ENCODE measurements around the gene TRPM8.

Gene TRPM8

GRCh38 chr2:234032279-234032856, 115.2 kb downstream of the TRPM8 start (continued):
- TF ChIP-seq TSHZ2 (CRISPR knock-in tag; IDR thresholded peaks at IDR 0.05): no peak
- TF ChIP-seq, protein P1, sequence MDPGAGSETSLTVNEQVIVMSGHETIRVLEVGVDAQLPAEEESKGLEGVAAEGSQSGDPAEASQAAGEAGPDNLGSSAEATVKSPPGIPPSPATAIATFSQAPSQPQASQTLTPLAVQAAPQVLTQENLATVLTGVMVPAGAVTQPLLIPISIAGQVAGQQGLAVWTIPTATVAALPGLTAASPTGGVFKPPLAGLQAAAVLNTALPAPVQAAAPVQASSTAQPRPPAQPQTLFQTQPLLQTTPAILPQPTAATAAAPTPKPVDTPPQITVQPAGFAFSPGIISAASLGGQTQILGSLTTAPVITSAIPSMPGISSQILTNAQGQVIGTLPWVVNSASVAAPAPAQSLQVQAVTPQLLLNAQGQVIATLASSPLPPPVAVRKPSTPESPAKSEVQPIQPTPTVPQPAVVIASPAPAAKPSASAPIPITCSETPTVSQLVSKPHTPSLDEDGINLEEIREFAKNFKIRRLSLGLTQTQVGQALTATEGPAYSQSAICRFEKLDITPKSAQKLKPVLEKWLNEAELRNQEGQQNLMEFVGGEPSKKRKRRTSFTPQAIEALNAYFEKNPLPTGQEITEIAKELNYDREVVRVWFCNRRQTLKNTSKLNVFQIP (CRISPR knock-in tag; IDR thresholded peaks at IDR 0.05; ENCODE audit: borderline replicate concordance, low read depth): no peak

DNA sequence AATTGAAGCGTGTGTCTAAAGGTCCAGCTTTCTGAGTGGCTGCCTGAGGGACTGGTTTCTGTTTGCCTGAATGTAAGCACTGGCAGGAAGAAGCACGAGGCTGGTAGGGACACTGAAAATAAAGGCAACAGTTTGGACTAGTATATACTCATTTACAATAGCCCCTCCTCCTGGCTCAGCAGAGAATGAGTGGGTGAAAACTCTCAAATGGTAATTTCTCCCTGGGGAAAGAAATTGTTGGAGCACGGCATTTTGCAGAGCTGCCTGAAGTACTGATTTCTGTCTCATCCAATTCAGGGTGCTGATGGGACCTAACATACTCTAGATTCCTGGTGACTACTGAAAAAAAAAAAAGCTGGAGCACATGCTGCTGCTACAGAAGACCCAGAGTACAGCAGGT, 116.0 kb downstream of the TRPM8 start:
- ATAC-seq: no peak

GRCh38 chr2:234033885-234034284, 116.7 kb downstream of the TRPM8 start:
- no peak for ATAC-seq
- TF ChIP-seq PPARA (CRISPR knock-in tag; IDR thresholded peaks at IDR 0.05; ENCODE audit: borderline replicate concordance): no peak
- TF ChIP-seq, protein P1 (CRISPR knock-in tag; IDR thresholded peaks at IDR 0.05; ENCODE audit: borderline replicate concordance, low read depth): no peak
- TF ChIP-seq CSDC2 (CRISPR knock-in tag; IDR thresholded peaks at IDR 0.05): no peak
- no peak for TF ChIP-seq GLIS3 (CRISPR knock-in tag; IDR thresholded peaks at IDR 0.05)
- no peak for TF ChIP-seq TOX (CRISPR knock-in tag; IDR thresholded peaks at IDR 0.05; ENCODE audit: borderline replicate concordance)
- TF ChIP-seq, protein P2, sequence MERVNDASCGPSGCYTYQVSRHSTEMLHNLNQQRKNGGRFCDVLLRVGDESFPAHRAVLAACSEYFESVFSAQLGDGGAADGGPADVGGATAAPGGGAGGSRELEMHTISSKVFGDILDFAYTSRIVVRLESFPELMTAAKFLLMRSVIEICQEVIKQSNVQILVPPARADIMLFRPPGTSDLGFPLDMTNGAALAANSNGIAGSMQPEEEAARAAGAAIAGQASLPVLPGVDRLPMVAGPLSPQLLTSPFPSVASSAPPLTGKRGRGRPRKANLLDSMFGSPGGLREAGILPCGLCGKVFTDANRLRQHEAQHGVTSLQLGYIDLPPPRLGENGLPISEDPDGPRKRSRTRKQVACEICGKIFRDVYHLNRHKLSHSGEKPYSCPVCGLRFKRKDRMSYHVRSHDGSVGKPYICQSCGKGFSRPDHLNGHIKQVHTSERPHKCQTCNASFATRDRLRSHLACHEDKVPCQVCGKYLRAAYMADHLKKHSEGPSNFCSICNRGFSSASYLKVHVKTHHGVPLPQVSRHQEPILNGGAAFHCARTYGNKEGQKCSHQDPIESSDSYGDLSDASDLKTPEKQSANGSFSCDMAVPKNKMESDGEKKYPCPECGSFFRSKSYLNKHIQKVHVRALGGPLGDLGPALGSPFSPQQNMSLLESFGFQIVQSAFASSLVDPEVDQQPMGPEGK (CRISPR knock-in tag; IDR thresholded peaks at IDR 0.05; ENCODE audit: borderline replicate concordance): no peak
- TF ChIP-seq TSHZ2 (CRISPR knock-in tag; IDR thresholded peaks at IDR 0.05): no peak

More for the DNA sequence above, 116.0 kb downstream of the TRPM8 start:
- TF ChIP-seq ESRRG (CRISPR knock-in tag; IDR thresholded peaks at IDR 0.05) (no peak), ZC3H10 (CRISPR knock-in tag; IDR thresholded peaks at IDR 0.05) (no peak), BACH2 (CRISPR knock-in tag; IDR thresholded peaks at IDR 0.05; ENCODE audit: borderline replicate concordance) (no peak), TSHZ2 (CRISPR knock-in tag; IDR thresholded peaks at IDR 0.05) (no peak), CSDC2 (CRISPR knock-in tag; IDR thresholded peaks at IDR 0.05) (no peak), SNAI2 (CRISPR knock-in tag; IDR thresholded peaks at IDR 0.05) (no peak)
- TF ChIP-seq, protein P1 (CRISPR knock-in tag; IDR thresholded peaks at IDR 0.05; ENCODE audit: borderline replicate concordance, low read depth): no peak
- TF ChIP-seq, protein P3, sequence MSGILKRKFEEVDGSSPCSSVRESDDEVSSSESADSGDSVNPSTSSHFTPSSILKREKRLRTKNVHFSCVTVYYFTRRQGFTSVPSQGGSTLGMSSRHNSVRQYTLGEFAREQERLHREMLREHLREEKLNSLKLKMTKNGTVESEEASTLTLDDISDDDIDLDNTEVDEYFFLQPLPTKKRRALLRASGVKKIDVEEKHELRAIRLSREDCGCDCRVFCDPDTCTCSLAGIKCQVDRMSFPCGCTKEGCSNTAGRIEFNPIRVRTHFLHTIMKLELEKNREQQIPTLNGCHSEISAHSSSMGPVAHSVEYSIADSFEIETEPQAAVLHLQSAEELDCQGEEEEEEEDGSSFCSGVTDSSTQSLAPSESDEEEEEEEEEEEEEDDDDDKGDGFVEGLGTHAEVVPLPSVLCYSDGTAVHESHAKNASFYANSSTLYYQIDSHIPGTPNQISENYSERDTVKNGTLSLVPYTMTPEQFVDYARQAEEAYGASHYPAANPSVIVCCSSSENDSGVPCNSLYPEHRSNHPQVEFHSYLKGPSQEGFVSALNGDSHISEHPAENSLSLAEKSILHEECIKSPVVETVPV (CRISPR knock-in tag; IDR thresholded peaks at IDR 0.05): no peak
